ENCODE results near the gene TLE5. TPM values are rescaled to one million over a fixed set of nuclear protein-coding genes. Genes with fewer than 3 reads are reported as not detected.
"Not testable (repeated sequence)": the region's sequence is repeated elsewhere in the genome, so short reads cannot be mapped to it uniquely, and the experiment has no call there.

TLE5 gene
- total RNA-seq, 1 experiment from 2014 or later, result 316 TPM

DNA sequence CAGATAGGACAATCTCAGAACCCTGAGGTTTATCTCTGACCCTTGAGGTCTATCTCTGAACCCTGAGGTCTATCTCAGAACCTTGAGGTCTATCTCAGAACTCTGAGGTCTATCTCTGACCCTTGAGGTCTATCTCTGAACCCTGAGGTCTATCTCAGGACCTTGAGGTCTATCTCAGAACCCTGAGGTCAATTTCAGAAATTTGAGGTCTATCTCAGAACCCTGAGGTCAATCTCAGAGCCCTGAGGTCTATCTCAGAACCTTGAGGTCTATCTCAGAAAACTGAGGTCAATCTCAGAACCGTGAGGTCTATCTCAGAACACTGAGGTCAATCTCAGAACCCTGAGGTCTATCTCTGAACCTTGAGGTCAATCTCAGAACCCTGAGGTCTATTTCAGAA lies 35.5 kb downstream of the TLE5 start:
- DNase-seq (ENCODE audit: low read depth), result no peak

- DNase-seq (ENCODE audit: low read depth), result no peak
These were observed 36.8 kb downstream of the TLE5 start for GRCh38 chr19:3025549-3025886.

DNA sequence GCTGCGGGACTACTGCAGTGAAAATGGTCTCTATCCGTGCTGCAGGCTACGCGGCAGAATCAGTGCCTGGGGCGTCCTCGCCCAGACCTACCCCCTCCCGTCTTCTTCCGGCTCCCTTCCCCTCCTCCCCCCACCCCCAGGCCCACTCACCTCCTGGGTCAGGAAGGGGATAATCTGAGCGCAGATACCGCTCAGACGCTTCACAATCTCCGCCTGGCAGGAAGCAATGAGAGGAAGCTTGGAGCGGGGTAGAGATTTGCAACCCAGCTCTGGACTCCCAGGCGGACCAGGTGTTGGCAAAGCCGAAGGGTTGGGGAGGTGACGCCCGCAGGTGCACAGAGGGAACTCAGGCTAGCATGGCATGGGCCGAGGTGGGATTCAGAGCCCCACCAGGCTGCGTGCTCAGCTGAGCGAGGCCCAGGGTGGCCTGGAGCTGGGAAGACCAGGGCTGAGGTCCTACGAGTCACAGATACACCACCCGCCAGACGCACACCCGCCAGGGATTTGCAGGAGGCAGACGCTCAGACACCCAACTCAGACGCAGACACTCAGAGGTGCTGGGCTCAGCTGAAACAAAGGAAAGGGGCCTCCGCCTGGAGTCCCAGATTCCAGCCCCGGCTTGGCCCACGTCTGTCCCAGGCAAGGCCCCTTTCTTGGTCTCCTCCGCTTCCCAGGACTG lies 37.3 kb downstream of the TLE5 start:
- DNase-seq (ENCODE audit: low read depth), result no peak

DNA sequence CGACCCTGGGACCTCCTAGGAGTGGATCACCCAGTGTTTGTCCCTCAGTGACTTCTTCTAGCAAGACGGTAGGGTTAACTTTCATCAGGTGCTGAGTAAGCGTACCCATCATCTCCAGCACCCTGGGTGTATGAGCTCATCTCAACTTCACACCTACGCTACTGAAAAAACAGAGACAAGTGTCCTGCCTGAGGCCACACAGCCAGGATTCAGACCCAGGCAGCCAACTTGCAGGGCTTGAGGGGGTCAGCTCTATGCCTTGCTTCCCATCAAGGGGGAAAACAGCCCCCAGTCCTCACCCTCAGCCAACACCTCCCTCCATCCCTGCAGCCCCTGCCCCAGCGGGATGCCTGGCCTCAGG lies 37.8 kb downstream of the TLE5 start:
- no peak for DNase-seq (ENCODE audit: low read depth)

GRCh38 chr19:3020321-3020960 lies 41.9 kb downstream of the TLE5 start:
- DNase-seq (ENCODE audit: low read depth), result no peak

- DNase-seq (ENCODE audit: low read depth), result no peak
These were observed 43.0 kb downstream of the TLE5 start for GRCh38 chr19:3019211-3019854.

- DNase-seq (ENCODE audit: low read depth), result no peak
These were observed 44.4 kb downstream of the TLE5 start for GRCh38 chr19:3017923-3018322.

- DNase-seq (ENCODE audit: low read depth), result no peak
These were observed 46.9 kb downstream of the TLE5 start for GRCh38 chr19:3015126-3016057.

DNA sequence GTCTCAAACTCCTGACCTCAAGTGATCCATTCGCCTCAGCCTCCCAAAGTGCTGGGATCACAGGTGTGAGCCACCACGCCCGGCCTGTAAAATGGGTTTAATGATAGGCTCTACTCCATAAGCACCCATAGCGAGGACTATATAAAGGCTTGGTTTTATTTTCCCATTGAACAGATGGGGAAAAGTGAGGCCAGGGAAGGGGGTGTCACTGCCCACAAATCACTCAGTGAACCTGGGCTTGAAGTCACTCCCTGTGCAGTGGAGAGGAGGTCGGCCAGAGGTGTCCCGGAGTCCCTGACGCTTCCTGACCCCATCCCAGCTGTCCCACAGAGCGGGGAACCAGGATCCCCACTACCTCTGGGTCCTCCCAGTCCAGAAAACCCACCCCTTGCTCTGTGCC lies 48.2 kb downstream of the TLE5 start:
- no peak for DNase-seq (ENCODE audit: low read depth)

- no peak for DNase-seq (ENCODE audit: low read depth)
These were observed 49.0 kb downstream of the TLE5 start for GRCh38 chr19:3013263-3013725.

GRCh38 chr19:3012621-3013262 lies 49.6 kb downstream of the TLE5 start:
- DNase-seq (ENCODE audit: low read depth), result no peak

- DNase-seq (ENCODE audit: low read depth), result not testable (repeated sequence)
These were observed 50.2 kb downstream of the TLE5 start for GRCh38 chr19:3012059-3012458.

DNA sequence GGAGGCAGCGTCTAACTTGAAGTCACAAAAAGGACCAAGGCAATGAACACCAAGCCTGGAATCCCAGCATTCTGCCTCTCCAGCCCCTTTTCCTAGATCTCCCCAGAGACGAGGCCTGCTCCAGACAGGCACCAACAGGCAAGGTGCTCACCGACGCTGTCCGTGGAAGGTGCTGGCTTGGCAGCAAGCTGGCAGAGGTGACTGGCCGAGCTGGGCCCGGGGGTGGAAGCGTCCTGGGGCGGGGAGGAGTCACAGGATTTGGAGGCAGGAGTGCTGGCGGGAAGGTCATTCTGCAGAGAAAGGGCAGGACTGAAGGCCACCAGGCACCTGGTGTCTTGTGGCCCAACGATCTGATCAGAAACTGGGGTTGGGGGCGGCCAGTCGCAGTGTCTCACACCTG lies 51.4 kb downstream of the TLE5 start:
- no peak for DNase-seq (ENCODE audit: low read depth)

DNA sequence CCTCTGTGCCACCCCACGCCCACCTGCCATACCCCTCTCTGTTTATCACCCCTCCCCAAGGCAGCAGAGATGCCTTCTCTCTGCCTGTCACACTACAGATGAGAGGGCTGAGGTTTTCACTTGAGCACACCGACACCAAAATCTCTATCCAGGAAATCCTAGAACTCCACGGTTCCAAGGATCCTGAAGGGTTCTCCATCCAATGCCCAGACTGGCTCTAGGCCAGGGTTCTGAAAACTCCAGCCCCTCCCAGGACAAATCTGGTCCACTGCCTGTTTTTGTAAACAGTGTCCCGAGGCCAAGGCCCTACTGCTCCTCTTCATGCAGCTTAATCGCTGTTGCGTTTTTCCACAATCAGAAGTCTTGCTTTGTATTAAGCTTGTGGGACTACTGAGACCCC lies 53.3 kb downstream of the TLE5 start:
- DNase-seq (ENCODE audit: low read depth), result no peak

DNA sequence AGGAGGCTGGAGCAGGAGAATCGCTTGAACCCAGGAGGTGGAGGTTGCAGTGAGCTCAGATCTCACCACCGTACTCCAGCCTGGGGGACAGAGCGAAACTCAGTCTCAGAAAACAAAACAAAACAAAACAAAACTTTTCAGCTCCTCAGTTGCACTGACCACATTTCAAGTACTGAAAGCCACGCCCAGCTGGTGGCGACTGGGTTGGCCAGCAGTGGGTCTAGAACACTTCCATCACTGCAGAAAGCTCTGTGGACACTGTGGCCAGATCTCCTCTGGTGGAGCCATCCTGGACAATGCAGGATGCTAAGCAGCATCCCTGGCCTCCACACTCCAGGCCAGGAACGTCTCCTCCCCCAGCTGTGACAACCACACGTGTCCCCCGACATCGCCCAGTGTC lies 54.3 kb downstream of the TLE5 start:
- DNase-seq (ENCODE audit: low read depth), result no peak

- DNase-seq (ENCODE audit: low read depth), result no peak
These were observed 56.1 kb downstream of the TLE5 start for GRCh38 chr19:3006075-3006767.

DNA sequence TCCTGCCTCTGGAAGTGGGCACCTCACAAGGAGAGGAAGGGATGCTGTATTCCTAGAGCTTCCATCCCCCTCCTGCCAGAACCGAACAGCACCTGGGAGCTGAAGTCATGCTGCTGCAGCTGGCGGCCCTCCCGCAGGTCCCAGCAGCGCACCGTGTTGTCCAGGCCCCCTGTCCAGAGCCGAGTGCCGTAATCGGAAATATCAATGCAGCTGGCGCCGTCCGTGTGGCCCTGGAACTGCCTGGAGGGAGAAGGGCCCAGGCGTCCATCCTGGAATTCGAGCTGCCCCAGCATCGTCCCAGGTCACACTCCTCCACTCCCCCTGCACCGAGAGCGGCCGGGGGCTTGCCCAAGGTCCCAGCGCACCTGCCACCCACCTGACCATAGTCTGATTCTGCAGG lies 57.0 kb downstream of the TLE5 start:
- no peak for DNase-seq (ENCODE audit: low read depth)

GRCh38 chr19:3004522-3004921 lies 57.8 kb downstream of the TLE5 start:
- DNase-seq (ENCODE audit: low read depth), result no peak

- DNase-seq (ENCODE audit: low read depth), result no peak
These were observed 59.2 kb downstream of the TLE5 start for GRCh38 chr19:3003046-3003445.

All from LHCN-M2 (cell line).